ENCODE data around the gene ADGRA3.

- no peak for TF ChIP-seq CTCF (IDR thresholded peaks at IDR 0.05 in 4 of 5, conservative IDR thresholded peaks at IDR 0.05 in 1 of 5)
- no peak for TF ChIP-seq POLR2A (IDR thresholded peaks at IDR 0.05)
Measured at GRCh38 chr4:22408474-22408873, 107.4 kb downstream of the ADGRA3 start.
